Brain microvascular endothelial cell (primary cell): ENCODE data around the gene PIM3.

ENCODE experiments used
- DNase-seq: peaks from one replicate; pipeline ENCODE4 v3.0.0-alpha.2; 2020
- H3K27ac ChIP-seq: fragments of 250-450 bp; sonication (Bioruptor Pico); 2 replicates; pipeline ENCODE4 v1.5.1; 2020; ENCODE audit warnings: mild to moderate bottlenecking, moderate library complexity
- H3K27me3 ChIP-seq: fragments of 250-450 bp; sonication (Bioruptor Pico); replicated peaks from 2 replicates; pipeline ENCODE4 v1.5.1; 2020; ENCODE audit warnings: mild to moderate bottlenecking
- H3K36me3 ChIP-seq: fragments of 250-450 bp; sonication (Bioruptor Pico); replicated peaks from 2 replicates; pipeline ENCODE4 v1.5.1; 2020; ENCODE audit warnings: mild to moderate bottlenecking
- H3K4me3 ChIP-seq: 2 replicates; pipeline ENCODE4 v1.5.1; 2011; ENCODE audit warnings: low read depth, mild to moderate bottlenecking, control low read depth, low read length, moderate library complexity
- in situ Hi-C: cut with HindIII; loops from 2 replicates; pipeline ENCODE4 v1.10.0; 2017; ENCODE audit warnings: low sequenced_read_pairs, low pct_ligation_motif_present
- TF ChIP-seq, protein P1 (sequence below): IDR thresholded peaks from 2 replicates; pipeline ENCODE4 v1.5.1; 2011; ENCODE audit warnings: low read depth, mild to moderate bottlenecking, moderate library complexity, low read length, control low read depth, inconsistent platforms; ENCODE audit errors: missing control alignments

PIM3 gene

GRCh38 chr22:49955581-49956417, 4.8 kb upstream of the PIM3 start:
- Histone ChIP-seq H3K36me3 (no peaks in the 10 kb centered on the region), H3K4me3 (no peak overlapping the region), H3K27me3 (no peaks in the 10 kb centered on the region), H3K27ac (no peak overlapping the region)
- no peak for DNase-seq
- TF ChIP-seq, protein P1, sequence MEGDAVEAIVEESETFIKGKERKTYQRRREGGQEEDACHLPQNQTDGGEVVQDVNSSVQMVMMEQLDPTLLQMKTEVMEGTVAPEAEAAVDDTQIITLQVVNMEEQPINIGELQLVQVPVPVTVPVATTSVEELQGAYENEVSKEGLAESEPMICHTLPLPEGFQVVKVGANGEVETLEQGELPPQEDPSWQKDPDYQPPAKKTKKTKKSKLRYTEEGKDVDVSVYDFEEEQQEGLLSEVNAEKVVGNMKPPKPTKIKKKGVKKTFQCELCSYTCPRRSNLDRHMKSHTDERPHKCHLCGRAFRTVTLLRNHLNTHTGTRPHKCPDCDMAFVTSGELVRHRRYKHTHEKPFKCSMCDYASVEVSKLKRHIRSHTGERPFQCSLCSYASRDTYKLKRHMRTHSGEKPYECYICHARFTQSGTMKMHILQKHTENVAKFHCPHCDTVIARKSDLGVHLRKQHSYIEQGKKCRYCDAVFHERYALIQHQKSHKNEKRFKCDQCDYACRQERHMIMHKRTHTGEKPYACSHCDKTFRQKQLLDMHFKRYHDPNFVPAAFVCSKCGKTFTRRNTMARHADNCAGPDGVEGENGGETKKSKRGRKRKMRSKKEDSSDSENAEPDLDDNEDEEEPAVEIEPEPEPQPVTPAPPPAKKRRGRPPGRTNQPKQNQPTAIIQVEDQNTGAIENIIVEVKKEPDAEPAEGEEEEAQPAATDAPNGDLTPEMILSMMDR: no peak
- in situ Hi-C loops: no loop called here

- in situ Hi-C loops: no loop called here
- Histone ChIP-seq H3K4me3 (no peak overlapping the region), H3K36me3 (no peaks in the 10 kb centered on the region), H3K27me3 (no peaks in the 10 kb centered on the region), H3K27ac (no peak overlapping the region)
- DNase-seq: no peak
- TF ChIP-seq, protein P1: no peak
Measured at GRCh38 chr22:49956418-49956770, 4.2 kb upstream of the PIM3 start.

- in situ Hi-C loops: no loop called here
- no peak overlapping the region for H3K4me3 ChIP-seq
- peaks cover 4% of the 10 kb centered on the region for H3K36me3 ChIP-seq
- no peak for DNase-seq
- TF ChIP-seq, protein P1: no peak
- no peak overlapping the region for H3K27ac ChIP-seq
- no peaks in the 10 kb centered on the region for H3K27me3 ChIP-seq
Measured at GRCh38 chr22:49956914-49957825, 3.4 kb upstream of the PIM3 start.

- Histone ChIP-seq H3K4me3 (no peak overlapping the region), H3K27ac (no peak overlapping the region), H3K36me3 (peaks cover 9% of the 10 kb centered on the region), H3K27me3 (no peaks in the 10 kb centered on the region)
- no peak for DNase-seq
- in situ Hi-C loops: no loop called here
- TF ChIP-seq, protein P1: no peak
Measured at GRCh38 chr22:49957826-49958365, 2.7 kb upstream of the PIM3 start.

- no peak overlapping the region for H3K4me3 ChIP-seq
- in situ Hi-C loops: no loop called here
Measured at GRCh38 chr22:49958366-49958921, 2.1 kb upstream of the PIM3 start.

More at GRCh38 chr22:49958366-49958921, 2.1 kb upstream of the PIM3 start:
- no peak for DNase-seq
- TF ChIP-seq, protein P1: no peak
- H3K36me3 ChIP-seq: peaks cover 14% of the 10 kb centered on the region
- H3K27ac ChIP-seq: no peak overlapping the region
- H3K27me3 ChIP-seq: no peaks in the 10 kb centered on the region
